ENCODE results near the gene KLHL22. TPM values are rescaled to one million over a fixed set of nuclear protein-coding genes. Genes with fewer than 3 reads are reported as not detected.

The KLHL22 gene
- total RNA-seq, 1 donor from 2014 or later, result 16.1 TPM

DNA sequence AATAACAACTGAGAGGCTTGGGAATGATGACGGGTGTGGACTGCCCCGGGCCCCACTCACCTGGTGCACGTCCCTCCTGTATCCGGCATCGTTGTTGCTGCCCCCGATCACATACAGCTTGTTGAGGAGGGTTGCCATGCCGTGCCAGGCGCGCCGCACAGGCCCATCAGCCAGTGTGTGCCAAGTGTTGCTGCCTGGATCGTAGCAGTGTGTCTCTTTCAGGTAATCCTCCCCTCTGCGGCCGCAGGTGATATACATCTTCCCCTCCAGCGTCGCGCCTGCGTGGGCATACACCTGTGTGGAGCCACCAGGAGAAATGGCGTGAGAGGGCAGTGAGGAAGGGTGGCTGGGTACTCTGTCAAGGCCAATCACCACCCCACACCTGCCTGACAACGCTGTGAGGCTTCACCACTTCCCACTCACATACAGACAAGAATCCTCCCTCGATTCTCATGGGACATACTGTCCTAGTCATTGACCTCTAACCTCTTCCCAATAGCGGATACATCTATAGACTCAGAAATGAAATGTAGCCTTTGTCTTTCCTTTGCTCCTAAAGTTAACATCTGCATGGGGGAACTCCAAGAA is 49.1 kb downstream of the KLHL22 start:
- intact Hi-C loops (cut with micrococcal nuclease), result no loop called here
- no peaks in the 10 kb centered on the region for H3K9me3 ChIP-seq (replicated peaks)
- H3K4me1 ChIP-seq, result no peaks in the 10 kb centered on the region
- peak; percentile 7 for DNase-seq
- no peak overlapping the region for H3K4me3 ChIP-seq
- no peaks in the 10 kb centered on the region for H3K27me3 ChIP-seq (ENCODE audit: low read depth)
- TF ChIP-seq, protein P1, sequence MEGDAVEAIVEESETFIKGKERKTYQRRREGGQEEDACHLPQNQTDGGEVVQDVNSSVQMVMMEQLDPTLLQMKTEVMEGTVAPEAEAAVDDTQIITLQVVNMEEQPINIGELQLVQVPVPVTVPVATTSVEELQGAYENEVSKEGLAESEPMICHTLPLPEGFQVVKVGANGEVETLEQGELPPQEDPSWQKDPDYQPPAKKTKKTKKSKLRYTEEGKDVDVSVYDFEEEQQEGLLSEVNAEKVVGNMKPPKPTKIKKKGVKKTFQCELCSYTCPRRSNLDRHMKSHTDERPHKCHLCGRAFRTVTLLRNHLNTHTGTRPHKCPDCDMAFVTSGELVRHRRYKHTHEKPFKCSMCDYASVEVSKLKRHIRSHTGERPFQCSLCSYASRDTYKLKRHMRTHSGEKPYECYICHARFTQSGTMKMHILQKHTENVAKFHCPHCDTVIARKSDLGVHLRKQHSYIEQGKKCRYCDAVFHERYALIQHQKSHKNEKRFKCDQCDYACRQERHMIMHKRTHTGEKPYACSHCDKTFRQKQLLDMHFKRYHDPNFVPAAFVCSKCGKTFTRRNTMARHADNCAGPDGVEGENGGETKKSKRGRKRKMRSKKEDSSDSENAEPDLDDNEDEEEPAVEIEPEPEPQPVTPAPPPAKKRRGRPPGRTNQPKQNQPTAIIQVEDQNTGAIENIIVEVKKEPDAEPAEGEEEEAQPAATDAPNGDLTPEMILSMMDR (IDR thresholded peaks at IDR 0.05; ENCODE audit: borderline replicate concordance), result no peak
- H3K36me3 ChIP-seq, result peaks cover 49% of the 10 kb centered on the region
- H3K27ac ChIP-seq (replicated peaks), result no peak overlapping the region

DNA sequence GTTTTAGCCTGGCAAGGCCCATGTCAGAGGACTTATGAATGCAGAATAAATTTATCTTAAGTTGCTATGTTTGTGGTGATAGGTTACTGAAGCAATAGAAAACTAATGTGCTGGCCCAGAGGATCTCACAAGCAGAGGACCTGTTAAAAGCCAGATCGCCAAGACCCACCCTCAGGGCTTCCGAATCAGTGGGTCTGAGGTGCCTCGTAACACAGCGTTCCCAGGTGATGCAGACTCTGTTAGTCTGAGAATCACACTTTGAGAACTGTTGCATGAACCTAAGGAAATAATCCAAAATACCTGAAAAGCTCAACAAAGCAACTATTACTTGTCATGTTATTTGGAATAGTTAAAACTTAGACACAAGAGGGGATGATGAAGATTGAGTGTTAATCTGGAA is 51.3 kb downstream of the KLHL22 start:
- DNase-seq, result no peak
- no peaks in the 10 kb centered on the region for H3K4me1 ChIP-seq
- no peaks in the 10 kb centered on the region for H3K9me3 ChIP-seq (replicated peaks)
- H3K27ac ChIP-seq (replicated peaks), result no peak overlapping the region
- TF ChIP-seq, protein P1 (IDR thresholded peaks at IDR 0.05; ENCODE audit: borderline replicate concordance), result no peak
- intact Hi-C loops (cut with micrococcal nuclease), result no loop called here
- H3K27me3 ChIP-seq (ENCODE audit: low read depth), result no peaks in the 10 kb centered on the region
- peaks cover 44% of the 10 kb centered on the region for H3K36me3 ChIP-seq
- no peak overlapping the region for H3K4me3 ChIP-seq

DNA sequence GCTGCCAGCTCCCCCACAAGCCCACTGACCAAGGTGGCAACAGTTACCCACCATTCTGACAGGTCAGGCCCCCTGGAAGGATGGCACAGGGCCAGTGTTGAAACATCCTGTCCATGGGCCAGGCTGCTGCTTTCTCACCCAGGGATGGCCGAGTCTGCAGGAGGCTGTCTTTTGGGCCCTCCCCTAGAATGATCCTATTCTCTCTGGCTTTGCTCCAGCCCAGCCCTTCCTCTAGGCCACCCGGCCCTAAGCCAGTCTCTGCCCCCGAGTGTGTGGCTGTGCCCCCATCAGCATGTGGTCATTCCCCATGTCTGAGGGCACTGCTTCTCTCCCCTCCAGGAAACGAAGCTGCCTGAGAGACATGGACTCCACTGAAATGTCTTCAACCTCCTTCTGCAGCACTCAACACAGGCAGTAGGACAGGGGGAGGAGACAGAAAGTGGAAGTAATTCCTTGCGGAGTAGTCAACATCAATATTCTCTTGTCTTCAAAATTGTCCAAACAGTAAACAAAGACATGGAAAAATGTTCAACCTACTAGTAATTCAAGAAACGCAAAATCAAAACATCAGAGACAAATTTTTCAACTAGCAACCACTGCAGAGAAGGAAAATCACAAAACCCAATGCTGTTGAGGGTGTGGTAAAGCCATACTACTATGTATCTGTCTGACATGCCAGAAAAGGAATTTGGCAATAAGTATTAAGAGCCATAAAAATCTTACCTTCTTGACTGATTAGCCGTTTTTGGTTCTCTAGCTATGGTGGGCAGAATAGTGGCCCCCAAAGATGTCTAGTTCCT is 52.9 kb downstream of the KLHL22 start:
- Histone ChIP-seq H3K27ac (replicated peaks) (no peak overlapping the region), H3K36me3 (peaks cover 44% of the 10 kb centered on the region), H3K4me1 (peaks cover 13% of the 10 kb centered on the region), H3K4me3 (no peak overlapping the region), H3K27me3 (ENCODE audit: low read depth) (no peaks in the 10 kb centered on the region), H3K9me3 (replicated peaks) (no peaks in the 10 kb centered on the region)
- intact Hi-C loops (cut with micrococcal nuclease), result no loop called here
- DNase-seq, result no peak
- TF ChIP-seq, protein P1 (IDR thresholded peaks at IDR 0.05; ENCODE audit: borderline replicate concordance), result no peak

DNA sequence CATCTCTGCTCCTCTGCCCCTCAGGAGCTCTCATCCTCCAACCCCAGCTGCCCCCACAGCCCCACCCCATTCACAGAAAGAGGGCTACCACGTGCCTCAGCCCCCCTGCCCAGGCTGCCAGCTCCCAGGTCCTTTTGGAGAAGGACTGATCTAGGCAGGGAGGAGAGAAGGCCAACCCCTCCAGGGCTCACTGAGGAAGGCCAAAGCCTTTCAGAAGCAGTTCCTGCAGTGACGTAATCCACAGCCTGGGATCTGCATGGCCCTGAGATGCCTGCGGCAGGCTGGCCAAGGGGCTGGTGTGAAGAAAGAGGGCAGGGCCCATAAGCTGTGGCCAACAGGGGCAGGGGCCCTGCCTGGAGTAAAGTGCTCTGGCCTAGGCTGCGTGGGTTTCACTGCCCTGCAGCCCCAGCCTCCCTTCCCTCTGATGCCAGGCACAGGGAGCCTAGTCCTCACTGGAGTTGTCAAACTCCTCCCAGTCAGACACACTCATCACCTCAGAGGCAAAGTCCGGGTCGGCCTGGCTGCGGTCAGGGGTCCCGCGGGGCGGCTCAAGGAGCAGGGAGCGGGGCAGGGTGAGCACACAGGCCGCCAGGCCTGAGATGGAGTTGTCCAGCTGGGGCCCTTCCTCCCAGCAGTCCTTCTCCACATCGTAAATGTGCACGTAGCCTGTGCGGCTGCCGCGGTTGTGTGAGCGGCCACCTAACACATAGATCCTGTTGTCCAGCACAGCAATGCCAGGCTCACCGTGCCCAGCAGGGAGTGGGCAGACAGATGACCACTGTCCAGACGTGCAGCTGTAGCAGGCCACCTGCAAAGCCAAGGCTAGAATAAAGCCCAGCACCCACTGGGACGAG is 53.7 kb downstream of the KLHL22 start:
- DNase-seq, result no peak
- peak overlapping the region; percentile 8 for H3K27ac ChIP-seq (replicated peaks)

More for the DNA sequence above, 53.7 kb downstream of the KLHL22 start:
- Histone ChIP-seq H3K36me3 (peaks cover 44% of the 10 kb centered on the region), H3K4me3 (no peak overlapping the region), H3K4me1 (peaks cover 20% of the 10 kb centered on the region), H3K27me3 (ENCODE audit: low read depth) (peaks cover 6% of the 10 kb centered on the region), H3K9me3 (replicated peaks) (no peaks in the 10 kb centered on the region)
- intact Hi-C loops (cut with micrococcal nuclease), result no loop called here
- TF ChIP-seq, protein P1 (IDR thresholded peaks at IDR 0.05; ENCODE audit: borderline replicate concordance), result no peak

Data from left ventricle myocardium inferior (tissue), 1 donor.